ENCODE results near the gene TNNT2. TPM values are rescaled to one million over a fixed set of nuclear protein-coding genes. Genes with fewer than 3 reads are reported as not detected.

TNNT2 gene
- total RNA-seq, 2 experiments from 2014 or later = not detected

GRCh38 chr1:201311356-201312011, 66.0 kb downstream of the TNNT2 start:
- peak; percentile 28 for DNase-seq
- Mint-ChIP-seq H3K27me3 (peaks cover 16% of the 10 kb centered on the region), H3K27ac (no peak overlapping the region), H3K36me3 (no peaks in the 10 kb centered on the region), H3K4me3 (no peak overlapping the region), H3K4me1 (ENCODE audit: low read depth) (no peaks in the 10 kb centered on the region), H3K9me3 (no peaks in the 10 kb centered on the region)
- ChIA-PET CTCF (interaction anchor here (1.2 kb wide), 1 partner anchor 201 kb away, joined by 3 read pairs; no protein-coding TSS in a partner anchor), POLR2A (no interaction called here)
- intact Hi-C loops (cut with micrococcal nuclease) = no loop called here

GRCh38 chr1:201310986-201311355, 66.5 kb downstream of the TNNT2 start:
- Mint-ChIP-seq H3K4me3 (no peak overlapping the region), H3K36me3 (no peaks in the 10 kb centered on the region), H3K9me3 (no peaks in the 10 kb centered on the region), H3K27ac (no peak overlapping the region), H3K27me3 (peaks cover 16% of the 10 kb centered on the region), H3K4me1 (ENCODE audit: low read depth) (no peaks in the 10 kb centered on the region)
- CTCF ChIA-PET = interaction anchor here (1.2 kb wide), 1 partner anchor 202 kb away, joined by 3 read pairs; no protein-coding TSS in a partner anchor
- no peak for DNase-seq
- intact Hi-C loops (cut with micrococcal nuclease) = no loop called here
- POLR2A ChIA-PET = no interaction called here

GRCh38 chr1:201310251-201310985, 67.1 kb downstream of the TNNT2 start:
- Mint-ChIP-seq H3K27me3 (peaks cover 13% of the 10 kb centered on the region), H3K27ac (no peak overlapping the region), H3K9me3 (no peaks in the 10 kb centered on the region), H3K4me1 (ENCODE audit: low read depth) (no peaks in the 10 kb centered on the region), H3K4me3 (no peak overlapping the region), H3K36me3 (no peaks in the 10 kb centered on the region)
- DNase-seq = no peak
- intact Hi-C loops (cut with micrococcal nuclease) = no loop called here
- ChIA-PET POLR2A (no interaction called here), CTCF (no interaction called here)

GRCh38 chr1:201309416-201309815, 68.1 kb downstream of the TNNT2 start:
- POLR2A ChIA-PET = no interaction called here

More at GRCh38 chr1:201309416-201309815, 68.1 kb downstream of the TNNT2 start:
- intact Hi-C loops (cut with micrococcal nuclease) = no loop called here
- CTCF ChIA-PET = no interaction called here
- peaks cover 13% of the 10 kb centered on the region for H3K27me3 Mint-ChIP-seq
- H3K27ac Mint-ChIP-seq = no peak overlapping the region
- H3K4me1 Mint-ChIP-seq (ENCODE audit: low read depth) = no peaks in the 10 kb centered on the region
- H3K9me3 Mint-ChIP-seq = no peaks in the 10 kb centered on the region
- H3K36me3 Mint-ChIP-seq = no peaks in the 10 kb centered on the region
- DNase-seq = peak; percentile 21
- H3K4me3 Mint-ChIP-seq = no peak overlapping the region

Other genes starting within 250 kb of the TNNT2 start
- gene TMEM9, start 223.2 kb downstream of the TNNT2 start, total RNA-seq = 10 to 100 TPM; 21.7 to 22.5 TPM
- not detected for gene IGFN1, start 186.9 kb downstream of the TNNT2 start, total RNA-seq
- gene PKP1, start 94.2 kb downstream of the TNNT2 start, total RNA-seq = not detected
- not detected for gene LAD1, start 21.6 kb upstream of the TNNT2 start, total RNA-seq
- gene TNNI1, start 44.0 kb upstream of the TNNT2 start, total RNA-seq = not detected
- 1 to 10 TPM; 3.4 to 4.1 TPM for gene PHLDA3, start 91.5 kb upstream of the TNNT2 start, total RNA-seq
- gene CSRP1, start 129.4 kb upstream of the TNNT2 start, total RNA-seq = 10 to 100 TPM; 48.4 to 51.8 TPM
- 1 to 10 TPM; 2.2 to 2.6 TPM for gene NAV1, start 161.4 kb upstream of the TNNT2 start, total RNA-seq